Smooth muscle cell (in vitro differentiated cells): Measurements from ENCODE around the gene KLK14. TPM values are rescaled to one million over a fixed set of nuclear protein-coding genes. Genes with fewer than 3 reads are reported as not detected.
A peak's percentile ranks its signal among the peaks of the same experiment; 100 is the strongest.

Experiments
- DNase-seq: peaks from one replicate; lab custom pipeline; 2025; ENCODE audit not compliant: unreplicated experiment; lab: John Stamatoyannopoulos, UW
- H2AFZ ChIP-seq: fragments of 200-600 bp; sonication (generic); 2 replicates; pipeline ENCODE4 v1.6.0; 2016; ENCODE audit warnings: antibody characterized with exemption, low read depth, mild to moderate bottlenecking
- H3F3A ChIP-seq: fragments of 200-600 bp; sonication (generic); 2 replicates; pipeline ENCODE4 v1.6.0; 2017; ENCODE audit warnings: antibody characterized with exemption, low read depth
- H3K27ac ChIP-seq: fragments of 200-600 bp; sonication (generic); 2 replicates; pipeline ENCODE4 v1.5.1; 2016; ENCODE audit warnings: low read depth, mild to moderate bottlenecking
- H3K27me3 ChIP-seq: fragments of 200-600 bp; sonication (generic); 2 replicates; pipeline ENCODE4 v1.6.1; 2016; ENCODE audit warnings: low read depth, mild to moderate bottlenecking
- H3K36me3 ChIP-seq: fragments of 200-600 bp; sonication (generic); 2 replicates; pipeline ENCODE4 v1.5.1; 2016; ENCODE audit warnings: low read depth
- H3K4me1 ChIP-seq: fragments of 200-600 bp; sonication (generic); 2 replicates; pipeline ENCODE4 v1.5.1; 2016; ENCODE audit warnings: low read depth
- H3K4me2 ChIP-seq: fragments of 200-600 bp; sonication (generic); 2 replicates; pipeline ENCODE4 v1.6.0; 2016; ENCODE audit warnings: mild to moderate bottlenecking
- H3K4me3 ChIP-seq: fragments of 200-600 bp; sonication (generic); 2 replicates; pipeline ENCODE4 v1.5.1; 2016; ENCODE audit warnings: mild to moderate bottlenecking
- H3K79me2 ChIP-seq: fragments of 200-600 bp; sonication (generic); 2 replicates; pipeline ENCODE4 v1.6.0; 2016; ENCODE audit warnings: low read depth, mild to moderate bottlenecking
- H3K9ac ChIP-seq: fragments of 200-600 bp; sonication (generic); 2 replicates; pipeline ENCODE4 v1.6.0; 2016; ENCODE audit warnings: low read depth
- H3K9me3 ChIP-seq: fragments of 200-600 bp; sonication (generic); replicated peaks from 2 replicates; pipeline ENCODE4 v1.5.1; 2016; ENCODE audit warnings: low read depth
- H4K20me1 ChIP-seq: fragments of 200-600 bp; sonication (generic); 2 replicates; pipeline ENCODE4 v1.6.0; 2016; ENCODE audit warnings: low read depth
- CTCF ChIP-seq: fragments of 200-600 bp; sonication (generic); IDR thresholded peaks from 2 replicates; pipeline ENCODE4 v1.5.1; 2017; ENCODE audit warnings: borderline replicate concordance, mild to moderate bottlenecking, antibody characterized with exemption; ENCODE audit not compliant: insufficient read depth, poor library complexity, severe bottlenecking
- WGBS: methylation state at CpG from one replicate; pipeline ENCODE4 v1.1.7; 2016; ENCODE audit warnings: low lambda C conversion rate; 5-methylcytosine and 5-hydroxymethylcytosine counted together
- polyA plus RNA-seq: library from polyadenylated mRNA; unstranded; fragments of >200 nt; fragmentation: Nextera tagmentation; extraction: Ambion mirVana; gene quantifications from 2 replicates; pipeline ENCODE4 v1.2.1, GENCODE V29; 2016
- total RNA-seq: library from RNA; depleted of rRNA; stranded (reverse); fragments of >200 nt; gene quantifications from 2 replicates; pipeline ENCODE4 v1.2.3, GENCODE V29; 2014

The KLK14 gene
- total and polyA plus RNA-seq, 2 experiments from 2014 or later, result 7.7 to 12.3 TPM

DNA sequence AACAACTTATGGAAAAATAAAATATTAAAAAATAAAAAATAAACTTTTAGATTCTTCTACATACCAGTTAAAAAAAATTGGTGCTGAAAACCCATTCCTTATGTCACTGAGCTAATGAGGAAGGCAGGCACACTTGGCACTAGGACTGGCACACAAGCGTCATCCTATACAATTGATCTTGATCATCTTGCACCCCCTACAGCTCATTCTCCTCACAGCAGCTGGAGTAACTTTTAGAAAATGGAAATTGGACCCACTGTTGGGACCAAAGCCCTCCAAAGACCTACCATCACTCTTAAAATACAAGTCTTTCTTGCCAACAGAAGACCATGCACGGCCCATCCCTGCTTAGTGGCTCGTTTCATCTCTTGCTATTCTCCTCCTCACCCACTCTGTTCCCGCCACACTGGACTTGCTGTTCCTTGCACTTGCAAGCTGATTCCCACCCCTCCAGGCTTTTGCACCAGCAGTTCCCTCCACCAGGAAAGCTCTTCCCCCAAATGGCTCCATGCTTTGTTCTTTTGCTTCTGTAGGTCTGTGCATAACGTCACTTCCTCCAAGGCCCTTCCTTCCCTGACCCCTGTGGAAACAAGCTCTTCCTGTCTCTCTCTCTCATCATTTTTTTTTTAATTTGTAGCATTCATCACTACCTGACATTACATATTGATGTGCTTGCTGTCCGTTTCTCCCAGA, 13.9 kb upstream of the KLK14 start:
- TF ChIP-seq CTCF, result no peak
- H3K9ac ChIP-seq, result no peak overlapping the region
- WGBS, result 90% methylated on average over 6 of the region's 6 CpGs
- H3K27ac ChIP-seq, result no peak overlapping the region
- no peaks in the 10 kb centered on the region for H3K4me1 ChIP-seq
- no peaks in the 10 kb centered on the region for H3K27me3 ChIP-seq
- no peaks in the 10 kb centered on the region for H3K79me2 ChIP-seq
- peaks cover 55% of the 10 kb centered on the region for H4K20me1 ChIP-seq
- H2AFZ ChIP-seq, result no peak overlapping the region
- H3K4me3 ChIP-seq, result no peak overlapping the region
- no peaks in the 10 kb centered on the region for H3K36me3 ChIP-seq
- H3K9me3 ChIP-seq, result no peaks in the 10 kb centered on the region
- DNase-seq, result no peak
- peaks cover 3% of the 10 kb centered on the region for H3F3A ChIP-seq
- H3K4me2 ChIP-seq, result no peak overlapping the region

GRCh38 chr19:51094696-51095279, 12.1 kb upstream of the KLK14 start:
- H3K4me3 ChIP-seq, result no peak overlapping the region
- no peaks in the 10 kb centered on the region for H3K9me3 ChIP-seq
- H3K4me2 ChIP-seq, result no peak overlapping the region
- no peaks in the 10 kb centered on the region for H3K36me3 ChIP-seq
- 33% methylated on average over 10 of the region's 15 CpGs for WGBS
- no peak for DNase-seq
- peak; percentile 73 for TF ChIP-seq CTCF
- H4K20me1 ChIP-seq, result peaks cover 38% of the 10 kb centered on the region
- peaks cover 3% of the 10 kb centered on the region for H3F3A ChIP-seq
- H3K27ac ChIP-seq, result no peak overlapping the region
- H3K79me2 ChIP-seq, result no peaks in the 10 kb centered on the region
- no peaks in the 10 kb centered on the region for H3K27me3 ChIP-seq
- no peaks in the 10 kb centered on the region for H3K4me1 ChIP-seq
- no peak overlapping the region for H2AFZ ChIP-seq
- H3K9ac ChIP-seq, result no peak overlapping the region

DNA sequence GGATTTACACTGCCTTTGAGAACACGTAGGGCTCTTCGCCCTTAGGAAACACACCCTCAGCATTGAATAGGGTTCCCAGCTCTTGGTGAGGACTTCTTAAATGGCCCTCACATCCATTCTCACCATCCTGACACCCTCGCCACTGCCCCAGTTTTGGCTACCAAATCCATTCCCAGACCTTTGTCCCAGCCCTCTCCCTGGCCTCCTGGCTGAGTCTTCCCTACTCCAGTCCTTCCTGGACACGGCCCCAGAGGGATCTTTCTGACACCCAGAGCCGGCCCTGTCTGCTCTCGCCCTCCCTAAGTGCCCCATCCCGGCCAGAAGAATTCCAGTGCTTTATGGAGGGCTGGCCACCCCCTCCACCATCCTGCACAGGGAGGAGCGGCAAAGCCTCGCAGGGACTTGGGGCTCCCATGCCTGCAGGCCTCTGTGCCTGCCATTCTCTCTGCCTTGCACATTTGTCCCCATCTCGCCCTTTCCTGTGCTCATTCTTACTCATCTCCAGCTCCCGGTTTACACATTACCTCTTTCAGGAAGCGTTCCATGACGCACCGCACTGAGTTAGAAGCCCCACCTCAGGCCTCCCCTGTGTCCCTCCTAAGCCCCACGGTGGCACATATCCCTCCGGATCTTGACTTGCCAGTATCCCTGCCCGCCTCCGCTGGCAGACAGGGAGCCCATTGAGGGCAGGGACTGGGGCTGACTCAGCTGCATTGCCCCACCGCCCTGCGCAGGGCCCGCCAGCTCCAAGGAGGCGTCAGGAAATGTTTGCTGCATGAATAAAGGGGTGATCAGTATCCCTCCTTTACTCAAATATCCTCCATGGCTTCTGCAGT, 11.0 kb upstream of the KLK14 start:
- no peaks in the 10 kb centered on the region for H3K79me2 ChIP-seq
- H3K4me1 ChIP-seq, result no peaks in the 10 kb centered on the region
- H3K4me2 ChIP-seq, result no peak overlapping the region
- H4K20me1 ChIP-seq, result peaks cover 28% of the 10 kb centered on the region
- H3K36me3 ChIP-seq, result no peaks in the 10 kb centered on the region
- no peak for TF ChIP-seq CTCF
- DNase-seq, result no peak
- H2AFZ ChIP-seq, result no peak overlapping the region
- no peak overlapping the region for H3K27ac ChIP-seq
- WGBS, result 83% methylated on average over 22 of the region's 22 CpGs
- no peak overlapping the region for H3K9ac ChIP-seq
- no peaks in the 10 kb centered on the region for H3K9me3 ChIP-seq
- H3K27me3 ChIP-seq, result no peaks in the 10 kb centered on the region
- H3F3A ChIP-seq, result peaks cover 3% of the 10 kb centered on the region
- H3K4me3 ChIP-seq, result no peak overlapping the region
